HuH-7.5 (cell line): ENCODE data around the gene PIGU.

ENCODE experiments used
- DNase-seq: peaks from one replicate; pipeline ENCODE4 v3.0.0; 2011; ENCODE audit warnings: low spot score

Gene PIGU

GRCh38 chr20:34557936-34558319 lies 119.0 kb downstream of the PIGU start:
- no peak for DNase-seq

GRCh38 chr20:34553366-34553867 lies 123.5 kb downstream of the PIGU start:
- DNase-seq, result no peak

- no peak for DNase-seq
Observed at GRCh38 chr20:34552569-34552968, 124.3 kb downstream of the PIGU start.

- no peak for DNase-seq
Observed at GRCh38 chr20:34549929-34550305, 127.0 kb downstream of the PIGU start.

- DNase-seq, result no peak
Observed at GRCh38 chr20:34549291-34549928, 127.5 kb downstream of the PIGU start.

- DNase-seq, result no peak
Observed at GRCh38 chr20:34547844-34548613, 128.9 kb downstream of the PIGU start.

- DNase-seq, result no peak
Observed at GRCh38 chr20:34546751-34547181, 130.1 kb downstream of the PIGU start.

GRCh38 chr20:34544109-34544796 lies 132.6 kb downstream of the PIGU start:
- no peak for DNase-seq

GRCh38 chr20:34543463-34544056 lies 133.3 kb downstream of the PIGU start:
- no peak for DNase-seq

- no peak for DNase-seq
Observed at GRCh38 chr20:34542439-34542838, 134.5 kb downstream of the PIGU start.

- no peak for DNase-seq
Observed at GRCh38 chr20:34541917-34542316, 135.0 kb downstream of the PIGU start.

GRCh38 chr20:34541264-34541901 lies 135.5 kb downstream of the PIGU start:
- no peak for DNase-seq

GRCh38 chr20:34540596-34541263 lies 136.2 kb downstream of the PIGU start:
- DNase-seq, result no peak

- DNase-seq, result no peak
Observed at GRCh38 chr20:34539756-34540155, 137.1 kb downstream of the PIGU start.

- DNase-seq, result peak; percentile 86
Observed at GRCh38 chr20:34538671-34539123, 138.2 kb downstream of the PIGU start.

GRCh38 chr20:34537651-34538050 lies 139.2 kb downstream of the PIGU start:
- no peak for DNase-seq

GRCh38 chr20:34536798-34537394 lies 140.0 kb downstream of the PIGU start:
- DNase-seq, result no peak

- DNase-seq, result no peak
Observed at GRCh38 chr20:34535857-34536256, 141.0 kb downstream of the PIGU start.

GRCh38 chr20:34535301-34535840 lies 141.5 kb downstream of the PIGU start:
- DNase-seq, result no peak

- no peak for DNase-seq
Observed at GRCh38 chr20:34534391-34535165, 142.3 kb downstream of the PIGU start.
